ENCODE measurements around the gene ZNF557.

DNA sequence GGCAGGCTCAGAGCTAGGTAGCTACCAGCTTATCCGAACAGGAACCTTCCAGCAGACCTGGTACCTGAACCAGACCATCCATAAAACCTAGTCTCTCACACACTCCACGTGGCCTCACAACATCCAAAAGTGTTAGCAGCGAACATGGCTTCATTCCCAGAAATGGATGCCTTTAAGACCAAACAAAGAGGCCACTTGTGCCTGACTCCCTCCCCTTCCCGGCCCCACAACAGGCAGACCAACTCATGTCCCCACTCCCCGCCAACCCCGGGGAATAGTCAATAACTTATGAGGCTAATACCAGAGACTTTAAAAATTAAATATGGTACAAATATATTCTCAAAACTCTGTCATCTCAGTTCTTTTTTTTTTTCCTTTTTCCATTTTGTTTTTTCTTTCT is 46.2 kb downstream of the ZNF557 start:
- TF ChIP-seq, protein P1, sequence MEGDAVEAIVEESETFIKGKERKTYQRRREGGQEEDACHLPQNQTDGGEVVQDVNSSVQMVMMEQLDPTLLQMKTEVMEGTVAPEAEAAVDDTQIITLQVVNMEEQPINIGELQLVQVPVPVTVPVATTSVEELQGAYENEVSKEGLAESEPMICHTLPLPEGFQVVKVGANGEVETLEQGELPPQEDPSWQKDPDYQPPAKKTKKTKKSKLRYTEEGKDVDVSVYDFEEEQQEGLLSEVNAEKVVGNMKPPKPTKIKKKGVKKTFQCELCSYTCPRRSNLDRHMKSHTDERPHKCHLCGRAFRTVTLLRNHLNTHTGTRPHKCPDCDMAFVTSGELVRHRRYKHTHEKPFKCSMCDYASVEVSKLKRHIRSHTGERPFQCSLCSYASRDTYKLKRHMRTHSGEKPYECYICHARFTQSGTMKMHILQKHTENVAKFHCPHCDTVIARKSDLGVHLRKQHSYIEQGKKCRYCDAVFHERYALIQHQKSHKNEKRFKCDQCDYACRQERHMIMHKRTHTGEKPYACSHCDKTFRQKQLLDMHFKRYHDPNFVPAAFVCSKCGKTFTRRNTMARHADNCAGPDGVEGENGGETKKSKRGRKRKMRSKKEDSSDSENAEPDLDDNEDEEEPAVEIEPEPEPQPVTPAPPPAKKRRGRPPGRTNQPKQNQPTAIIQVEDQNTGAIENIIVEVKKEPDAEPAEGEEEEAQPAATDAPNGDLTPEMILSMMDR (IDR thresholded peaks at IDR 0.05 in 4 of 5, conservative IDR thresholded peaks at IDR 0.05 in 1 of 5) = no peak
- TF ChIP-seq POLR2A (IDR thresholded peaks at IDR 0.05) = no peak

All from gastrocnemius medialis (tissue), 4 donors.